ENCODE measurements around the gene ZNF576.

The ZNF576 gene

DNA sequence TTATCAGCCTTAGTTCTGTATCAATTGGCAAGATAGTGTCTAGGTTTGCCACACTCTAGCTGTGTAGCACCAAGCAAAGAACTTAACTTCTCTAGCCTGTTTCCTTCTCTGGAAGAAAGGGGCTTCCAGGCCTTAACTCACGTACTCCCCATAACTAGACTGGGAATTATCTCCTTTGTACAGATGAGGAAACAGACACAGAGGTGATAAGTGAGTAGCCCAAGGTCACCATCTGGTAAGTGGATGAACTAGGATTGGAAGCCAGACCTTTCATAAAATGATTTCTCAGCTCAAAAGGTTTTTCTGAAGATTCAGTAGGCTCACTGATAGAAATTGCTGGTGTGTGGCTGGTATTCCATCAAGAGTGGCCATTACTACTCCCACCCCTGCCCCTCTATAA is 19.9 kb downstream of the ZNF576 start:
- Histone ChIP-seq H3K4me1 (ENCODE audit: control insufficient read depth in 1 of 2, insufficient read depth in 1 of 2, low read depth in 1 of 2, low read length in 1 of 2) (peaks cover 10 to 14% of the 10 kb centered on the region in 2 experiments), H3K9me3 (no peaks in the 10 kb centered on the region), H3K27ac (no peak overlapping the region), H3K36me3 (no peaks in the 10 kb centered on the region), H3K4me3 (ENCODE audit: low read depth in 1 of 2, low read length in 1 of 2) (no peak overlapping the region), H3K27me3 (no peaks in the 10 kb centered on the region)
- TF ChIP-seq CTCF (IDR thresholded peaks at IDR 0.05) = no peak

- Histone ChIP-seq H3K27me3 (no peaks in the 10 kb centered on the region), H3K4me1 (ENCODE audit: control insufficient read depth in 1 of 2, insufficient read depth in 1 of 2, low read depth in 1 of 2, low read length in 1 of 2) (peaks cover 10 to 14% of the 10 kb centered on the region in 2 experiments), H3K9me3 (no peaks in the 10 kb centered on the region), H3K4me3 (ENCODE audit: low read depth in 1 of 2, low read length in 1 of 2) (no peak overlapping the region), H3K36me3 (no peaks in the 10 kb centered on the region), H3K27ac (no peak overlapping the region)
- TF ChIP-seq CTCF (IDR thresholded peaks at IDR 0.05) = no peak
Observed at GRCh38 chr19:43616954-43617353, 20.6 kb downstream of the ZNF576 start.

GRCh38 chr19:43618921-43619261 is 22.5 kb downstream of the ZNF576 start:
- H3K9me3 ChIP-seq = no peaks in the 10 kb centered on the region
- peak overlapping the region; percentile 84 to 94 for H3K4me3 ChIP-seq (ENCODE audit: low read depth in 1 of 2, low read length in 1 of 2)
- no peaks in the 10 kb centered on the region for H3K27me3 ChIP-seq
- peak overlapping the region; percentile 89 for H3K27ac ChIP-seq
- TF ChIP-seq CTCF (IDR thresholded peaks at IDR 0.05) = no peak
- H3K4me1 ChIP-seq (ENCODE audit: control insufficient read depth in 1 of 2, insufficient read depth in 1 of 2, low read depth in 1 of 2, low read length in 1 of 2) = peaks cover 10 to 14% of the 10 kb centered on the region in 2 experiments
- H3K36me3 ChIP-seq = no peaks in the 10 kb centered on the region

DNA sequence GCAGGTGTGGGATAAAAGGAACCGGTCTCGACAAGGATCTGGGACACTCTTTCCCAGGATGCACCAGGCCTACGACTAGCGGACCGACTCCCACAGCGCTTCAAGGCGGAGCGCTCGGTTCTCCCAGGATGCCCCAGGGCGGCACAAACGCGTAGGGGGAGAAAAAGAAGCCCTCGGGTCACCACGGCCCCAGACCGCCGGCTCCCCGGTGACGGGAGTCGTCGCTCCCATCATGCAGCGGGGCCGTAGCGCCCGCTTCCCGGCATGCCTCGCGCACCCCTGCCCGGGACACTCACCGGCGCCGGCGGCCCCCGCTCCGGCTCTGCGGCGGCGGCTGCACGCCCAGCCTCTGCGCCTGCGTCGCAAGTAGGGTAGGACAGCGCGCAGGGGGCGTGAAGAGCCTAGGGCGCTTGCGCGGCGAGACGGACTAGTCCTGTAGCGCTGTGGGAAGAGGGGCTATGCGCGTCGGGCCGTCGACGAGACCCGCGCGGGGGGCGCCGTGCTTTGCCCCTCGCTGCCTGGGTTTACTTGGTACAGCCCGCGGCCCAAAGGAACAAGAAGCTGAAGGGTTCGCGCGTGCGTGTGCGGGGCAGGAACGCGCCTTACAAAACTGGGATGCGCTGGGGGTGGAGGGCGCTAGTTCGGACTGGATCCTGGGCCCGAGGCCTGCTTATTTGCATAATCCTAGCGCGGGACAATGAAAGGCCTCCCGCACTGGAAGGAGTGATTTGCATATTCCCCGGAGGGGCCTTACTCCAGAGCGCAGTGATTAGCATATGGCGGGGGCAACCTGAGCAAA is 23.1 kb downstream of the ZNF576 start, which contains the start of gene ZNF428:
TSS of gene ZNF428 (minus strand) at position 368 of the 799 bp plus-strand sequence. CDS start 5,325 bp downstream, outside the sequence.
- Histone ChIP-seq H3K27me3 (no peaks in the 10 kb centered on the region), H3K9me3 (no peaks in the 10 kb centered on the region), H3K36me3 (no peaks in the 10 kb centered on the region), H3K27ac (peak within 1 kb of the TSS; percentile 89), H3K4me3 (ENCODE audit: low read depth in 1 of 2, low read length in 1 of 2) (peak within 1 kb of the TSS; percentile 84 to 94), H3K4me1 (ENCODE audit: control insufficient read depth in 1 of 2, insufficient read depth in 1 of 2, low read depth in 1 of 2, low read length in 1 of 2) (peaks cover 10 to 14% of the 10 kb centered on the region in 2 experiments)
- TF ChIP-seq CTCF (IDR thresholded peaks at IDR 0.05) = no peak

- peak overlapping the region; percentile 89 for H3K27ac ChIP-seq
- no peaks in the 10 kb centered on the region for H3K36me3 ChIP-seq
- H3K27me3 ChIP-seq = peaks cover 7% of the 10 kb centered on the region
- H3K4me3 ChIP-seq (ENCODE audit: low read depth in 1 of 2, low read length in 1 of 2) = peak overlapping the region; percentile 84 to 94
- H3K9me3 ChIP-seq = no peaks in the 10 kb centered on the region
- H3K4me1 ChIP-seq (ENCODE audit: control insufficient read depth in 1 of 2, insufficient read depth in 1 of 2, low read depth in 1 of 2, low read length in 1 of 2) = peaks cover 13 to 17% of the 10 kb centered on the region in 2 experiments
- TF ChIP-seq CTCF (IDR thresholded peaks at IDR 0.05) = no peak
Observed at GRCh38 chr19:43620061-43621001, 23.9 kb downstream of the ZNF576 start.
